ENCODE data around the gene NLN. TPM values are rescaled to one million over a fixed set of nuclear protein-coding genes. Genes with fewer than 3 reads are reported as not detected.
"Not testable (repeated sequence)": the region's sequence is repeated elsewhere in the genome, so short reads cannot be mapped to it uniquely, and the experiment has no call there.

NLN gene
- total and polyA plus RNA-seq, 2 of the 13 experiments (the other 11 are each of a cell fraction or from before 2014, with no cell fraction given) = 11.9 to 36.7 TPM

- H2AFZ ChIP-seq (ENCODE audit: low read length) = no peak overlapping the region
- no TSS peak for BruUV-seq (replicated peaks)
- no peaks in the 10 kb centered on the region for H3K79me2 ChIP-seq (ENCODE audit: insufficient read depth, low read length)
- H3K36me3 ChIP-seq (replicated peaks in 1 of 2; ENCODE audit: control insufficient read depth in 1 of 2, insufficient read depth in 2 of 2, low read length in 2 of 2) = no peaks in the 10 kb centered on the region
- in situ Hi-C loops (cut with HindIII; ENCODE audit: extremely low pct_ligation_motif_present, low pct_unique_long_range_greater_than_20kb) (no loop called here), intact Hi-C loops (cut with micrococcal nuclease; ENCODE audit: unreplicated experiment) (no loop called here)
- DNase-seq (ENCODE audit: low spot score) = no peak
- no peak for ATAC-seq
- H3K4me3 ChIP-seq (replicated peaks in 1 of 3; ENCODE audit: insufficient read depth in 1 of 3, low read depth in 2 of 3, low read length in 3 of 3) = no peak overlapping the region
- H3K9ac ChIP-seq (ENCODE audit: insufficient read depth, low read depth, low read length) = no peak overlapping the region
- TF ChIP-seq NRL (CRISPR knock-in tag; IDR thresholded peaks at IDR 0.05; ENCODE audit: borderline replicate concordance) = no peak
- 0 out of 2 replicates have a peak, but pooled peaks have one; percentile 15 for TF ChIP-seq FOSL2 (CRISPR knock-in tag; IDR thresholded peaks at IDR 0.05)
- peaks cover 17% of the 10 kb centered on the region for H3K4me1 ChIP-seq (ENCODE audit: insufficient read depth, low read length)
- no peaks in the 10 kb centered on the region for H3K9me3 ChIP-seq (ENCODE audit: low read length)
- H3K27ac ChIP-seq (ENCODE audit: extremely low read length, insufficient read depth, low read length) = no peak overlapping the region
- FAIRE-seq = no peak
- no peaks in the 10 kb centered on the region for H4K20me1 ChIP-seq (ENCODE audit: insufficient read depth, low read length)
- no peaks in the 10 kb centered on the region; a peak in 2 of 5 replicates for H3K27me3 ChIP-seq (ENCODE audit: control insufficient read depth in 1 of 2, insufficient read depth in 2 of 2, low read length in 2 of 2)
- ChIA-PET POLR2A (no interaction called here), CTCF (ENCODE audit: low intra/inter-chr PET ratio, low total read pairs) (no interaction called here)
- H3K4me2 ChIP-seq (ENCODE audit: low read depth, low read length) = no peak overlapping the region
- 14% methylated on average over 5 of the region's 5 CpGs for WGBS (ENCODE audit: low lambda C conversion rate)
These were observed 149.2 kb downstream of the NLN start for GRCh38 chr5:65871182-65871581.

DNA sequence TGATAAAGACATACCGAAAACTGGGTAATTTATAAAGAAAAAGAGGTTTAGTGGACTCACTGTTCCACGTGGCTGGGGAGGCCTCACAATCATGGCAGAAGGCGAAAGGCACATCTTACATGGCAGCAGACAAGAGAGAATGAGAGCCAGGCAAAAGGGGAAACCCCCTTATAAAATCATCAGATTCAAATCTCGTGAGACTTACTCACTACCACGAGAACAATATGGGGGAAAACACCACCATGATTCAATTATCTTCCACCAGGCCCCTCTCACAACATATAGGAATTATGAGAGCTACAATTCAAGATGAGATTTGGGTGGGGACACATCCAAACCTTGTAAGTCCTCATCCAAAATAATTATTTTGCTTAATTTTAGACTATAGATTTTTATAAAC is 149.8 kb downstream of the NLN start:
- H3K4me2 ChIP-seq (ENCODE audit: low read depth, low read length); H3K36me3 ChIP-seq (replicated peaks in 1 of 2; ENCODE audit: control insufficient read depth in 1 of 2, insufficient read depth in 2 of 2, low read length in 2 of 2); POLR2A ChIA-PET; H3K9ac ChIP-seq (ENCODE audit: insufficient read depth, low read depth, low read length); H3K79me2 ChIP-seq (ENCODE audit: insufficient read depth, low read length); H2AFZ ChIP-seq (ENCODE audit: low read length); H3K9me3 ChIP-seq (ENCODE audit: low read length); H3K27ac ChIP-seq (ENCODE audit: extremely low read length, insufficient read depth, low read length); DNase-seq (ENCODE audit: low spot score); H3K4me3 ChIP-seq (replicated peaks in 1 of 3; ENCODE audit: insufficient read depth in 1 of 3, low read depth in 2 of 3, low read length in 3 of 3); intact Hi-C loops (cut with micrococcal nuclease; ENCODE audit: unreplicated experiment); ATAC-seq; H4K20me1 ChIP-seq (ENCODE audit: insufficient read depth, low read length); H3K27me3 ChIP-seq (ENCODE audit: control insufficient read depth in 1 of 2, insufficient read depth in 2 of 2, low read length in 2 of 2); CTCF ChIA-PET (ENCODE audit: low intra/inter-chr PET ratio, low total read pairs); FAIRE-seq; in situ Hi-C loops (cut with HindIII; ENCODE audit: extremely low pct_ligation_motif_present, low pct_unique_long_range_greater_than_20kb); BruUV-seq (replicated peaks): not testable (repeated sequence)
- H3K4me1 ChIP-seq (ENCODE audit: insufficient read depth, low read length) = peaks cover 17% of the 10 kb centered on the region
- 37% methylated on average over 5 of the region's 5 CpGs for WGBS (ENCODE audit: low lambda C conversion rate)

Measured in HepG2 (cell line).